H9 (cell line): ENCODE measurements around the gene LDLRAD4. TPM values are rescaled to one million over a fixed set of nuclear protein-coding genes. Genes with fewer than 3 reads are reported as not detected.

Experiments used
- DNase-seq: peaks from one replicate; pipeline ENCODE4 v3.0.0-alpha.2; 2017
- H2AFZ ChIP-seq: one replicate; pipeline ENCODE4 v1.6.1; 2013; ENCODE audit warnings: mild to moderate bottlenecking, low read length, control low read depth, moderate library complexity
- H2AK5ac ChIP-seq: 2 replicates; pipeline ENCODE4 v1.6.1; 2013; ENCODE audit warnings: low read length, control low read depth, mixed read lengths; ENCODE audit not compliant: insufficient read length
- H2BK120ac ChIP-seq: one replicate; pipeline ENCODE4 v1.6.1; 2013; ENCODE audit warnings: low read depth, mild to moderate bottlenecking, low read length, control low read depth, inconsistent platforms; ENCODE audit not compliant: poor library complexity, severe bottlenecking
- H2BK12ac ChIP-seq: 2 replicates; pipeline ENCODE4 v1.6.1; 2013; ENCODE audit warnings: low read length, control low read depth, mixed read lengths, low read depth; ENCODE audit not compliant: insufficient read length
- H2BK15ac ChIP-seq: 2 replicates; pipeline ENCODE4 v1.6.1; 2013; ENCODE audit warnings: low read depth, low read length, control low read depth
- H2BK20ac ChIP-seq: one replicate; pipeline ENCODE4 v1.6.1; 2013; ENCODE audit warnings: low read depth, mild to moderate bottlenecking, low read length, control low read depth, inconsistent platforms; ENCODE audit not compliant: poor library complexity, severe bottlenecking
- H2BK5ac ChIP-seq: 2 replicates; pipeline ENCODE4 v1.6.1; 2013; ENCODE audit warnings: low read length, control low read depth, mixed read lengths; ENCODE audit not compliant: insufficient read length
- H3K14ac ChIP-seq: 2 replicates; pipeline ENCODE4 v1.6.1; 2013; ENCODE audit warnings: low read length, control low read depth; ENCODE audit not compliant: insufficient read depth
- H3K18ac ChIP-seq: 2 replicates; pipeline ENCODE4 v1.6.1; 2013; ENCODE audit warnings: low read depth, mild to moderate bottlenecking, mixed read lengths, low read length, control low read depth; ENCODE audit not compliant: insufficient read length
- H3K23ac ChIP-seq: 2 replicates; pipeline ENCODE4 v1.6.1; 2013; ENCODE audit warnings: low read length, control low read depth, mixed read lengths, low read depth; ENCODE audit not compliant: insufficient read length
- H3K23me2 ChIP-seq: 2 replicates; pipeline ENCODE4 v1.6.1; 2013; ENCODE audit warnings: low read depth, mild to moderate bottlenecking, mixed read lengths, low read length, control low read depth; ENCODE audit not compliant: insufficient read length, poor library complexity, severe bottlenecking
- H3K27ac ChIP-seq: 2 replicates; pipeline ENCODE4 v1.5.1; 2013; ENCODE audit warnings: low read length, control low read depth, mixed read lengths, low read depth; ENCODE audit not compliant: insufficient read length
- H3K27me3 ChIP-seq: 2 replicates; pipeline ENCODE4 v1.6.1; 2013; ENCODE audit warnings: low read length, control low read depth, inconsistent platforms; ENCODE audit not compliant: insufficient read depth
- H3K4ac ChIP-seq: 2 replicates; pipeline ENCODE4 v1.6.1; 2013; ENCODE audit warnings: low read depth, mild to moderate bottlenecking, control low read depth, inconsistent platforms, low read length, moderate library complexity
- H3K4me1 ChIP-seq: 2 replicates; pipeline ENCODE4 v1.6.1; 2013; ENCODE audit warnings: low read length, control low read depth, inconsistent platforms; ENCODE audit not compliant: insufficient read depth
- H3K4me2 ChIP-seq: 2 replicates; pipeline ENCODE4 v1.6.1; 2013; ENCODE audit warnings: low read length, control low read depth, mixed read lengths; ENCODE audit not compliant: insufficient read length, insufficient read depth
- H3K56ac ChIP-seq: 2 replicates; pipeline ENCODE4 v1.6.1; 2013; ENCODE audit warnings: low read depth, mild to moderate bottlenecking, mixed read lengths, low read length, control low read depth; ENCODE audit not compliant: insufficient read length
- H3K79me1 ChIP-seq: 2 replicates; pipeline ENCODE4 v1.6.1; 2013; ENCODE audit warnings: low read depth, mild to moderate bottlenecking, moderate library complexity, low read length, control low read depth, inconsistent platforms; ENCODE audit not compliant: insufficient read depth, poor library complexity, severe bottlenecking
- H3K79me2 ChIP-seq: 2 replicates; pipeline ENCODE4 v1.6.1; 2013; ENCODE audit warnings: low read length, control low read depth, inconsistent platforms; ENCODE audit not compliant: insufficient read depth
- H3K9ac ChIP-seq: 2 replicates; pipeline ENCODE4 v1.6.1; 2013; ENCODE audit warnings: low read length, control low read depth, mixed read lengths; ENCODE audit not compliant: insufficient read length; ENCODE audit errors: extremely low read depth
- H3K9me3 ChIP-seq: one replicate; pipeline ENCODE4 v1.6.1; 2013; ENCODE audit warnings: low read depth, low read length, inconsistent platforms; ENCODE audit not compliant: control insufficient read depth
- H3T11ph ChIP-seq: one replicate; pipeline ENCODE4 v1.6.1; 2013; ENCODE audit warnings: mild to moderate bottlenecking, low read length, control low read depth, inconsistent platforms
- H4K20me1 ChIP-seq: one replicate; pipeline ENCODE4 v1.6.1; 2013; ENCODE audit not compliant: control insufficient read depth, insufficient read length, insufficient read depth
- H4K5ac ChIP-seq: 2 replicates; pipeline ENCODE4 v1.6.1; 2013; ENCODE audit warnings: low read depth, mild to moderate bottlenecking, mixed read lengths, low read length, control low read depth; ENCODE audit not compliant: insufficient read length
- H4K8ac ChIP-seq: replicated peaks from 2 replicates; pipeline ENCODE4 v1.6.1; 2013; ENCODE audit warnings: low read length, control low read depth, mixed read lengths, low read depth; ENCODE audit not compliant: insufficient read length
- H4K91ac ChIP-seq: 2 replicates; pipeline ENCODE4 v1.6.1; 2013; ENCODE audit warnings: low read depth, mild to moderate bottlenecking, moderate library complexity, mixed read lengths, low read length, control low read depth; ENCODE audit not compliant: insufficient read length
- H3K27ac Mint-ChIP-seq, 3 experiments: 2 replicates in 2 of 3; 3 replicates in 1 of 3; pipeline ENCODE4 v1.8.0; 2020 to 2021; ENCODE audit warnings: mixed read lengths in 3 of 3, mild to moderate bottlenecking in 1 of 3, moderate library complexity in 1 of 3
- H3K27me3 Mint-ChIP-seq: 2 replicates; pipeline ENCODE4 v1.8.0; 2021; ENCODE audit warnings: low read depth, mild to moderate bottlenecking, moderate library complexity, mixed read lengths
- H3K36me3 Mint-ChIP-seq, 3 experiments: 2 replicates in 2 of 3; 3 replicates in 1 of 3; pipeline ENCODE4 v1.8.0; 2020 to 2021; ENCODE audit warnings: low read depth in 3 of 3, mixed read lengths in 3 of 3; ENCODE audit not compliant: insufficient read depth in 1 of 3
- H3K4me1 Mint-ChIP-seq, 2 experiments: 2 replicates each; pipeline ENCODE4 v1.8.0; 2020; ENCODE audit warnings: mixed read lengths in 2 of 2
- H3K4me3 Mint-ChIP-seq, 2 experiments: 2 replicates in 1 of 2; 3 replicates in 1 of 2; pipeline ENCODE4 v1.8.0; 2020 to 2021; ENCODE audit warnings: mild to moderate bottlenecking in 2 of 2, mixed read lengths in 2 of 2, moderate library complexity in 1 of 2
- H3K9me3 Mint-ChIP-seq, 2 experiments: 2 replicates in 1 of 2; 3 replicates in 1 of 2; pipeline ENCODE4 v1.8.0; 2020; ENCODE audit warnings: mild to moderate bottlenecking in 2 of 2, mixed read lengths in 2 of 2, moderate library complexity in 1 of 2
- CTCF ChIP-seq: fragments of 200-600 bp; sonication (generic); conservative IDR thresholded peaks from 3 replicates; pipeline ENCODE4 v1.8.0; 2021; ENCODE audit warnings: antibody characterized with exemption, mild to moderate bottlenecking
- WGBS: extraction: QIAGEN DNeasy Blood & Tissue Kit; methylation state at CpG from one replicate; pipeline ENCODE4 v1.1.7; 2013; ENCODE audit warnings: missing lambda C conversion rate, low lambda C conversion rate, mixed read lengths; ENCODE audit not compliant: insufficient read length; ENCODE audit errors: extremely low coverage; 5-methylcytosine and 5-hydroxymethylcytosine counted together
- total RNA-seq: library from RNA; stranded (reverse); gene quantifications from 2 replicates; pipeline ENCODE4 v1.2.1, GENCODE V29; 2021

Gene LDLRAD4
- total RNA-seq, 1 experiment from 2014 or later: 3.9 TPM

- Histone ChIP-seq H3K79me2 (no peaks in the 10 kb centered on the region), H2AFZ (no peak overlapping the region), H4K5ac (no peak overlapping the region), H2BK12ac (no peak overlapping the region), H3K4ac (no peak overlapping the region), H2BK20ac (no peak overlapping the region), H3K79me1 (no peaks in the 10 kb centered on the region), H3K23ac (no peak overlapping the region), H3K4me2 (no peak overlapping the region), H4K8ac (no peak overlapping the region), H3T11ph (no peak overlapping the region), H3K9ac (no peak overlapping the region), H3K56ac (no peak overlapping the region), H3K23me2 (no peaks in the 10 kb centered on the region), H3K9me3 (no peaks in the 10 kb centered on the region), H4K91ac (no peak overlapping the region), H3K14ac (no peak overlapping the region), H2AK5ac (no peak overlapping the region), H2BK120ac (no peak overlapping the region), H2BK15ac (no peak overlapping the region), H3K18ac (no peak overlapping the region), H3K27ac (no peak overlapping the region), H4K20me1 (no peaks in the 10 kb centered on the region), H2BK5ac (no peak overlapping the region), H3K4me1 (no peaks in the 10 kb centered on the region), H3K27me3 (0 out of 2 replicates have a peak, but pooled peaks cover under 1% of the 10 kb centered on the region)
- peaks cover 4% of the 10 kb centered on the region for H3K27me3 Mint-ChIP-seq
- peaks cover 21 to 26% of the 10 kb centered on the region in 2 experiments for H3K9me3 Mint-ChIP-seq
- H3K4me3 Mint-ChIP-seq: peak overlapping the region in 1 of 2 experiments; percentile 8; a peak in 1 of 5 replicates
- H3K36me3 Mint-ChIP-seq: peaks cover 10 to 23% (median 18%) of the 10 kb centered on the region in 3 experiments; a peak in 6 of 7 replicates
- no peak for TF ChIP-seq CTCF
- DNase-seq: no peak
- H3K4me1 Mint-ChIP-seq: peaks cover 0 to 8% of the 10 kb centered on the region in 2 experiments; a peak in 2 of 4 replicates
- H3K27ac Mint-ChIP-seq: peak overlapping the region in 1 of 3 experiments; percentile 68; a peak in 1 of 7 replicates
- WGBS: no CpG with 5 or more reads among the region's 19 CpGs
Observed at GRCh38 chr18:13318731-13319501, 100.4 kb downstream of the LDLRAD4 start.
